Islet of Langerhans (tissue), 1 donor: Measurements from ENCODE around the gene RNF183.
A peak's percentile ranks its signal among the peaks of the same experiment; 100 is the strongest.

Experiments used
- FAIRE-seq: peaks from one replicate; lab custom pipeline; 2011; peaks lifted over from hg19 to GRCh38; lab: Jason Lieb, UNC

The RNF183 gene

GRCh38 chr9:113302792-113303418 is at the start of gene RNF183:
TSS of gene RNF183 (minus strand) at chr9:113303376. CDS start at chr9:113298184, 5,192 bp downstream.
- no peak for FAIRE-seq

- no peak for FAIRE-seq
Measured at GRCh38 chr9:113352411-113352810, 49.2 kb upstream of the RNF183 start.

- FAIRE-seq, result no peak
Measured at GRCh38 chr9:113352006-113352405, 48.8 kb upstream of the RNF183 start.

- FAIRE-seq, result no peak
Measured at GRCh38 chr9:113350937-113351336, 47.8 kb upstream of the RNF183 start.

GRCh38 chr9:113350107-113350661 is 47.0 kb upstream of the RNF183 start:
- FAIRE-seq, result no peak

- FAIRE-seq, result no peak
Measured at GRCh38 chr9:113349445-113350094, 46.4 kb upstream of the RNF183 start, which contains the start of gene BSPRY. TSS of gene BSPRY (plus strand) at chr9:113349541. CDS start at chr9:113349580, 39 bp downstream.

- FAIRE-seq, result no peak
Measured at GRCh38 chr9:113349066-113349444, 45.9 kb upstream of the RNF183 start.

- FAIRE-seq, result peak; percentile 5
Measured at GRCh38 chr9:113348437-113348836, 45.3 kb upstream of the RNF183 start.

- no peak for FAIRE-seq
Measured at GRCh38 chr9:113345671-113346070, 42.5 kb upstream of the RNF183 start.

- no peak for FAIRE-seq
Measured at GRCh38 chr9:113345190-113345589, 42.0 kb upstream of the RNF183 start.

GRCh38 chr9:113343732-113344231 is 40.6 kb upstream of the RNF183 start:
- no peak for FAIRE-seq

- FAIRE-seq, result no peak
Measured at GRCh38 chr9:113341712-113342410, 38.7 kb upstream of the RNF183 start.

- FAIRE-seq, result no peak
Measured at GRCh38 chr9:113340011-113340699, 37.0 kb upstream of the RNF183 start, which contains the start of gene WDR31. TSS of gene WDR31 (minus strand) at chr9:113340275. CDS start at chr9:113332022, 8,253 bp downstream.

- FAIRE-seq, result no peak
Measured at GRCh38 chr9:113337714-113338113, 34.5 kb upstream of the RNF183 start.

GRCh38 chr9:113331780-113332179 is 28.6 kb upstream of the RNF183 start:
- no peak for FAIRE-seq

GRCh38 chr9:113328045-113328782 is 25.0 kb upstream of the RNF183 start:
- FAIRE-seq, result no peak

- no peak for FAIRE-seq
Measured at GRCh38 chr9:113326230-113326629, 23.1 kb upstream of the RNF183 start.

GRCh38 chr9:113322671-113323070 is 19.5 kb upstream of the RNF183 start:
- no peak for FAIRE-seq

- no peak for FAIRE-seq
Measured at GRCh38 chr9:113320051-113320450, 16.9 kb upstream of the RNF183 start.

- no peak for FAIRE-seq
Measured at GRCh38 chr9:113319054-113319453, 15.9 kb upstream of the RNF183 start.

- no peak for FAIRE-seq
Measured at GRCh38 chr9:113317777-113318176, 14.6 kb upstream of the RNF183 start.
